HL-60 (cell line): ENCODE results near the gene HMOX1.
A peak's percentile ranks its signal among the peaks of the same experiment; 100 is the strongest.

Experiments used
- DNase-seq, 2 experiments: peaks; one replicate each; pipeline ENCODE4 v3.0.0-alpha.2; 2010 to 2020; ENCODE audit warnings: low read depth in 1 of 2, low spot score in 1 of 2
- H3K27ac ChIP-seq: fragments of 250-450 bp; sonication (Bioruptor Pico); replicated peaks from 2 replicates; pipeline ENCODE4 v1.5.1; 2020; ENCODE audit warnings: mild to moderate bottlenecking, moderate library complexity
- H3K27me3 ChIP-seq: fragments of 250-450 bp; sonication (Bioruptor Pico); 2 replicates; pipeline ENCODE4 v1.5.1; 2021; ENCODE audit warnings: mild to moderate bottlenecking, moderate library complexity; ENCODE audit not compliant: insufficient read depth, poor library complexity, severe bottlenecking
- H3K4me3 ChIP-seq: replicated peaks from 2 replicates; pipeline ENCODE4 v1.5.1; 2011; ENCODE audit warnings: mild to moderate bottlenecking, control low read depth, low read length; ENCODE audit not compliant: insufficient read depth
- CTCF ChIP-seq: IDR thresholded peaks from one replicate; pipeline ENCODE4 v1.5.1; 2011; ENCODE audit warnings: low read length, control low read depth, inconsistent platforms; ENCODE audit not compliant: insufficient read depth
- GABPA ChIP-seq: IDR thresholded peaks from 2 replicates; pipeline ENCODE4 v1.6.1; 2012; ENCODE audit warnings: low read depth
- POLR2AphosphoS5 ChIP-seq: IDR thresholded peaks from 2 replicates; pipeline ENCODE4 v1.6.1; 2012; ENCODE audit warnings: low read depth
- SPI1 ChIP-seq: IDR thresholded peaks from 2 replicates; pipeline ENCODE4 v1.6.1; 2012; ENCODE audit warnings: low read depth, mild to moderate bottlenecking, borderline replicate concordance
- TF ChIP-seq, protein P1 (sequence below): IDR thresholded peaks from 2 replicates; pipeline ENCODE4 v1.6.1; 2012; ENCODE audit warnings: low read depth; ENCODE audit not compliant: insufficient replicate concordance

HMOX1 gene

GRCh38 chr22:35398591-35398973, 17.7 kb downstream of the HMOX1 start:
- Histone ChIP-seq H3K27ac (peak overlapping the region; percentile 94), H3K27me3 (no peaks in the 10 kb centered on the region), H3K4me3 (no peak overlapping the region)
- no peak for TF ChIP-seq POLR2AphosphoS5
- TF ChIP-seq CTCF: no peak
- TF ChIP-seq GABPA: no peak
- no peak for TF ChIP-seq SPI1
- TF ChIP-seq, protein P1, sequence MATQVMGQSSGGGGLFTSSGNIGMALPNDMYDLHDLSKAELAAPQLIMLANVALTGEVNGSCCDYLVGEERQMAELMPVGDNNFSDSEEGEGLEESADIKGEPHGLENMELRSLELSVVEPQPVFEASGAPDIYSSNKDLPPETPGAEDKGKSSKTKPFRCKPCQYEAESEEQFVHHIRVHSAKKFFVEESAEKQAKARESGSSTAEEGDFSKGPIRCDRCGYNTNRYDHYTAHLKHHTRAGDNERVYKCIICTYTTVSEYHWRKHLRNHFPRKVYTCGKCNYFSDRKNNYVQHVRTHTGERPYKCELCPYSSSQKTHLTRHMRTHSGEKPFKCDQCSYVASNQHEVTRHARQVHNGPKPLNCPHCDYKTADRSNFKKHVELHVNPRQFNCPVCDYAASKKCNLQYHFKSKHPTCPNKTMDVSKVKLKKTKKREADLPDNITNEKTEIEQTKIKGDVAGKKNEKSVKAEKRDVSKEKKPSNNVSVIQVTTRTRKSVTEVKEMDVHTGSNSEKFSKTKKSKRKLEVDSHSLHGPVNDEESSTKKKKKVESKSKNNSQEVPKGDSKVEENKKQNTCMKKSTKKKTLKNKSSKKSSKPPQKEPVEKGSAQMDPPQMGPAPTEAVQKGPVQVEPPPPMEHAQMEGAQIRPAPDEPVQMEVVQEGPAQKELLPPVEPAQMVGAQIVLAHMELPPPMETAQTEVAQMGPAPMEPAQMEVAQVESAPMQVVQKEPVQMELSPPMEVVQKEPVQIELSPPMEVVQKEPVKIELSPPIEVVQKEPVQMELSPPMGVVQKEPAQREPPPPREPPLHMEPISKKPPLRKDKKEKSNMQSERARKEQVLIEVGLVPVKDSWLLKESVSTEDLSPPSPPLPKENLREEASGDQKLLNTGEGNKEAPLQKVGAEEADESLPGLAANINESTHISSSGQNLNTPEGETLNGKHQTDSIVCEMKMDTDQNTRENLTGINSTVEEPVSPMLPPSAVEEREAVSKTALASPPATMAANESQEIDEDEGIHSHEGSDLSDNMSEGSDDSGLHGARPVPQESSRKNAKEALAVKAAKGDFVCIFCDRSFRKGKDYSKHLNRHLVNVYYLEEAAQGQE: no peak
- DNase-seq: no peak

DNA sequence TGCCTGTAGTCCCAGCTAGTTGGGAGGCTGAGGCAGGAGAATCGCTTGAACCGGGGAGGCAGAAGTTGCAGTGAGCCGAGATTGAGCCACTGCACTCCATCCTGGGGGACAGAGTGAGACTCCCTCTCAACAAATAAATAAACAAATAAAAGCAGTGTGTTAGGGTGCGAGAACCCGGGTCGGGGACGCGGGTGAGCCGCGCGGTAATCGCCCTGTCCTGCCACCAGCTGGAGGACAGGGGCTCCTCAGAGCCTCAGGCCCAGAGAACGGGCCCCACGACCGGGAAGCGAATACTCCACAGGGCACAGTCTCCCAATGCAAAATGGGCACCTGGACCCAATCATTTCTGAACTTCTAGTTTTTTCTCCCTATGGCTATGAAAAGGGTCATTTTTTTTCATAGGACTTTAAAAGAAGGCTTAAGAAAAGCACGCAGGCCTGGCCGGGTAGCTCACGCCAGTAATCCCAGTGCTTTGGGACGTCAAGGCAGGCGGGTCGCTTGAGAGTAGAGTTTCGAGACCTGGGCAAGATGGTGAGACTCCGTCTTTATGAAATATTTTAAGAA, 18.3 kb downstream of the HMOX1 start:
- Histone ChIP-seq H3K27me3 (no peaks in the 10 kb centered on the region), H3K4me3 (peak overlapping the region; percentile 50), H3K27ac (peak overlapping the region; percentile 94)
- no peak for DNase-seq
- no peak for TF ChIP-seq CTCF
- TF ChIP-seq GABPA: no peak
- TF ChIP-seq SPI1: no peak
- TF ChIP-seq, protein P1: no peak
- TF ChIP-seq POLR2AphosphoS5: no peak

DNA sequence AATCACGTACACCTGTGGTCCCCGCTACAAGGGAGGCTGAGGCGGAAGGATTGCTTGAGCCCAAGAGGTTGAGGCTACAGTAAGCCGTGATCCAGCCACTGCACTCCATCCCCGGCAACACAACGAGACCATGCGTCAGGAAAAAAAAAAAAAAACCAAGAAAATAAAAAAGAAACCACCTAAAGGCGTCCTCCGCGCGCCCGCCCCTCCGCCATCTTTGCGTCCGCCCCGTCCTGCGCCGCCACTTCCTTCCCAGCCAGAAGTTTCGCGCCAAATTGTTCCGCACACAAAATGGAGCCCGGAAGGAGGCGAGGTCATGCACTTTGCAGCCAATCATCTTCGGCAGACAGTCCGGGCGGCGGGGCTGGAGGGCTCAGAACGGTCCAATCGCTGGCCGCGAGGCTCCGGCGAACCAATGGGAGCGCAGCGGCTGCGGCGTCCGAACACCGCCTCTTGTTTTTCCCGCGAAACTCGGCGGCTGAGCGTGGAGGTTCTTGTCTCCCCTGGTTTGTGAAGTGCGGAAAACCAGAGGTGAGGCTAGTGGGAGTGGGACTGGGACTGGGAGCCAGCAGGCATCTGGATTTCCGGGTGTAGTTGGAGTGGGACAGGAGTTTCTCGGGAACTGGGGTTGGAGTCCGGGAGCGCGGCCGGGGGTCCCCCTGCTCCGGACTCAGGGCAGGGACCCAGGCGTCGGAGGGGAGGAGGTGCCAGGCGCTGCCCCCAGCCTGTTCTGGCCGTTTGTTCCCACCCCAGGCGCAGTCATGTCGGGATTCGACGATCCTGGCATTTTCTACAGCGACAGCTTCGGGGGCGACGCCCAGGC, 19.0 kb downstream of the HMOX1 start, which contains the start of gene MCM5:
Gene MCM5, plus strand, starts transcription at position 463 of the 823 bp plus-strand sequence. Its CDS starts 299 bp downstream, at position 762.
- peak; percentile 77; the same call in 1 of the 2 replicates for TF ChIP-seq POLR2AphosphoS5
- no peak for TF ChIP-seq CTCF
- peak; percentile 82 for TF ChIP-seq SPI1
- TF ChIP-seq GABPA: peak; percentile 60
- TF ChIP-seq, protein P1: peak; percentile 60
- peak; percentile 97 to 99 for DNase-seq
- H3K4me3 ChIP-seq: peak within 1 kb of the TSS; percentile 98
- H3K27me3 ChIP-seq: no peaks in the 10 kb centered on the region
- H3K27ac ChIP-seq: peak within 1 kb of the TSS; percentile 94
